Right atrium auricular region (tissue), 2 donors: ENCODE results near the gene GATAD2B. TPM values are rescaled to one million over a fixed set of nuclear protein-coding genes. Genes with fewer than 3 reads are reported as not detected.

ENCODE experiments used
- DNase-seq: peaks from one replicate; pipeline ENCODE4 v3.0.0-alpha.2; 2019; ENCODE audit warnings: low spot score
- H3K27ac ChIP-seq, 2 donors: fragments of 200-600 bp; sonication (generic); 1 replicate in 1 of 2; 2 replicates in 1 of 2; pipeline ENCODE4 v1.5.1; 2016 to 2019
- H3K27me3 ChIP-seq, 2 donors: fragments of 200-600 bp; sonication (generic); one replicate each; pipeline versions ENCODE4 v1.5.1 to v1.6.0; 2017 to 2019
- H3K36me3 ChIP-seq: fragments of 200-600 bp; sonication (generic); one replicate; pipeline ENCODE4 v1.5.1; 2016
- H3K4me1 ChIP-seq, 2 donors: fragments of 200-600 bp; sonication (generic); one replicate each; pipeline versions ENCODE4 v1.5.1 to v1.6.0; 2017 to 2019
- H3K4me3 ChIP-seq, 2 donors: fragments of 200-600 bp; sonication (generic); 1 replicate in 1 of 2; 2 replicates in 1 of 2; pipeline ENCODE4 v1.5.1; 2017 to 2019; ENCODE audit warnings: mild to moderate bottlenecking in 1 of 2, moderate library complexity in 1 of 2
- H3K9me3 ChIP-seq, 2 donors: fragments of 200-600 bp; sonication (generic); one replicate each; pipeline ENCODE4 v1.5.1; 2019
- CTCF ChIP-seq, 2 donors: fragments of 200-600 bp; sonication (generic); IDR thresholded peaks; one replicate each; pipeline ENCODE4 v1.5.1; 2019; ENCODE audit warnings: antibody characterized with exemption in 2 of 2
- total RNA-seq, 2 donors: library from RNA; depleted of rRNA; stranded (reverse); fragments of >200 nt; gene quantifications; one replicate each; pipeline ENCODE4 v1.1.0, GENCODE V29; 2016

GATAD2B gene
- total RNA-seq, 2 donors from 2014 or later: 18.7 to 32.7 TPM

GRCh38 chr1:153967107-153967999 is 44.6 kb upstream of the GATAD2B start, which contains the start of gene CREB3L4:
TSS of gene CREB3L4 (plus strand) at chr1:153967902. CDS start at chr1:153968526, 624 bp downstream.
- peak within 1 kb of the TSS; percentile 91 for H3K27ac ChIP-seq
- peak; percentile 34 to 61 for TF ChIP-seq CTCF (IDR thresholded peaks at IDR 0.05)
- no peaks in the 10 kb centered on the region for H3K9me3 ChIP-seq
- H3K4me1 ChIP-seq: peaks cover 0 to 43% of the 10 kb centered on the region in 2 donors
- no peaks in the 10 kb centered on the region for H3K36me3 ChIP-seq
- no peaks in the 10 kb centered on the region for H3K27me3 ChIP-seq
- peak within 1 kb of the TSS; percentile 55 to 65 for H3K4me3 ChIP-seq
- peak; percentile 95 for DNase-seq

GRCh38 chr1:153963850-153964331 is 41.1 kb upstream of the GATAD2B start:
- H3K27me3 ChIP-seq: no peaks in the 10 kb centered on the region
- peaks cover 16% of the 10 kb centered on the region for H3K36me3 ChIP-seq
- peak overlapping the region; percentile 79 to 81 for H3K4me3 ChIP-seq
- no peak for TF ChIP-seq CTCF (IDR thresholded peaks at IDR 0.05)
- H3K4me1 ChIP-seq: peaks cover 0 to 76% of the 10 kb centered on the region in 2 donors
- peak overlapping the region; percentile 97 to 98 for H3K27ac ChIP-seq
- no peaks in the 10 kb centered on the region for H3K9me3 ChIP-seq
- no peak for DNase-seq

GRCh38 chr1:153963030-153963849 is 40.5 kb upstream of the GATAD2B start, which contains the start of gene SLC39A1:
TSS of gene SLC39A1 (minus strand) at chr1:153963537. CDS start at chr1:153962715, 822 bp downstream.
- H3K27ac ChIP-seq: peak within 1 kb of the TSS; percentile 97 to 98
- peaks cover 16% of the 10 kb centered on the region for H3K36me3 ChIP-seq
- no peaks in the 10 kb centered on the region for H3K27me3 ChIP-seq
- peak; percentile 99 for DNase-seq
- TF ChIP-seq CTCF (IDR thresholded peaks at IDR 0.05): no peak
- peak within 1 kb of the TSS; percentile 79 to 81 for H3K4me3 ChIP-seq
- H3K9me3 ChIP-seq: no peaks in the 10 kb centered on the region
- H3K4me1 ChIP-seq: peaks cover 0 to 72% of the 10 kb centered on the region in 2 donors

GRCh38 chr1:153962088-153963029 is 39.6 kb upstream of the GATAD2B start:
- no peaks in the 10 kb centered on the region for H3K9me3 ChIP-seq
- peak overlapping the region; percentile 97 to 98 for H3K27ac ChIP-seq
- peaks cover 16% of the 10 kb centered on the region for H3K36me3 ChIP-seq
- peak overlapping the region; percentile 79 to 81 for H3K4me3 ChIP-seq
- no peaks in the 10 kb centered on the region for H3K27me3 ChIP-seq
- peak; percentile 76 for DNase-seq
- H3K4me1 ChIP-seq: peaks cover 0 to 73% of the 10 kb centered on the region in 2 donors
- no peak for TF ChIP-seq CTCF (IDR thresholded peaks at IDR 0.05)

- TF ChIP-seq CTCF (IDR thresholded peaks at IDR 0.05): no peak
- DNase-seq: no peak
- no peaks in the 10 kb centered on the region for H3K27me3 ChIP-seq
- H3K27ac ChIP-seq: peak overlapping the region; percentile 97 to 98
- no peaks in the 10 kb centered on the region for H3K9me3 ChIP-seq
- H3K4me1 ChIP-seq: peaks cover 0 to 77% of the 10 kb centered on the region in 2 donors
- peaks cover 16% of the 10 kb centered on the region for H3K36me3 ChIP-seq
- peak overlapping the region in 1 of 2 donors; percentile 81 for H3K4me3 ChIP-seq
Measured at GRCh38 chr1:153961421-153961820, 38.6 kb upstream of the GATAD2B start.
